SK-N-SH (cell line): ENCODE measurements around the gene THSD4. TPM values are rescaled to one million over a fixed set of nuclear protein-coding genes. Genes with fewer than 3 reads are reported as not detected.

Source experiments
- CTCF ChIA-PET: fragments of 300-600, 350-600 bp; formaldehyde crosslinking; extraction: SDS; loops from one replicate; lab custom pipeline; 2021; lab: Yijun Ruan, JAX
- POLR2A ChIA-PET: fragments of 350-600 bp; sonication (Branson Sonifier 250); formaldehyde crosslinking; extraction: SDS; loops from one replicate; lab custom pipeline; 2020; ENCODE audit warnings: antibody characterized with exemption, inconsistent platforms; lab: Yijun Ruan, JAX
- DNase-seq: peaks from one replicate; pipeline ENCODE4 v3.0.0; 2012
- H2AFZ ChIP-seq: fragments of 200-600 bp; sonication (generic); 2 replicates; pipeline ENCODE4 v1.8.1; 2016; ENCODE audit warnings: antibody characterized with exemption, mild to moderate bottlenecking, low read depth
- H3F3A ChIP-seq: fragments of 200-600 bp; sonication (generic); replicated peaks from 2 replicates; pipeline ENCODE3; 2016; ENCODE audit warnings: antibody characterized with exemption, mild to moderate bottlenecking; ENCODE audit not compliant: insufficient read depth
- H3K27ac ChIP-seq, 2 experiments: fragments of 200-500 bp in 1 of 2; fragments of 200-600 bp in 1 of 2; sonication (Bioruptor generic) in 1 of 2; sonication (generic), shearing (Covaris generic) in 1 of 2; 2 replicates each; pipeline versions ENCODE4 v1.5.1 to v1.6.1; 2014 to 2016; ENCODE audit warnings: low read depth in 2 of 2, inconsistent platforms in 1 of 2, low read length in 1 of 2, mild to moderate bottlenecking in 1 of 2, mixed read lengths in 1 of 2
- H3K27me3 ChIP-seq: fragments of 200-600 bp; sonication (generic), shearing (Covaris generic); 2 replicates; pipeline ENCODE4 v1.6.1; 2016; ENCODE audit warnings: mixed run types; ENCODE audit not compliant: insufficient read depth
- H3K36me3 ChIP-seq, 2 experiments: fragments of 200-500 bp in 1 of 2; fragments of 200-600 bp in 1 of 2; sonication (Bioruptor generic) in 1 of 2; sonication (generic) in 1 of 2; replicated peaks in 1 of 2; 2 replicates each; pipeline versions ENCODE3 to v1.5.1; 2014 to 2016; ENCODE audit warnings: low read length in 1 of 2, mild to moderate bottlenecking in 1 of 2; ENCODE audit not compliant: insufficient read depth in 2 of 2, control insufficient read depth in 1 of 2
- H3K4me1 ChIP-seq, 2 experiments: fragments of 200-500 bp in 1 of 2; fragments of 200-600 bp in 1 of 2; sonication (Bioruptor generic) in 1 of 2; sonication (generic), shearing (Covaris generic) in 1 of 2; 2 replicates each; pipeline versions ENCODE4 v1.5.1 to v1.6.1; 2014 to 2016; ENCODE audit warnings: low read depth in 1 of 2, low read length in 1 of 2, mixed run types in 1 of 2; ENCODE audit not compliant: insufficient read depth in 2 of 2, control insufficient read depth in 1 of 2
- H3K4me2 ChIP-seq: fragments of 200-600 bp; sonication (generic), shearing (Covaris generic); 2 replicates; pipeline ENCODE4 v1.6.1; 2017; ENCODE audit warnings: mixed run types
- H3K4me3 ChIP-seq, 2 experiments: fragments of 200-500 bp in 1 of 2; fragments of 200-600 bp in 1 of 2; sonication (Bioruptor generic) in 1 of 2; sonication (generic), shearing (Covaris generic) in 1 of 2; 2 replicates each; pipeline versions ENCODE4 v1.5.1 to v1.8.1; 2014 to 2016; ENCODE audit warnings: low read depth in 2 of 2, inconsistent platforms in 1 of 2, low read length in 1 of 2, mild to moderate bottlenecking in 1 of 2, mixed read lengths in 1 of 2, moderate library complexity in 1 of 2
- H3K79me2 ChIP-seq: fragments of 200-600 bp; sonication (generic); 2 replicates; pipeline ENCODE4 v1.8.1; 2017; ENCODE audit warnings: mild to moderate bottlenecking; ENCODE audit not compliant: insufficient read depth
- H3K9ac ChIP-seq: fragments of 200-600 bp; sonication (generic); 2 replicates; pipeline ENCODE4 v1.6.1; 2017; ENCODE audit warnings: mixed run types
- H3K9me2 ChIP-seq: fragments of 200-600 bp; sonication (generic); 2 replicates; pipeline ENCODE4 v1.6.1; 2017; ENCODE audit warnings: mixed run types
- H3K9me3 ChIP-seq: fragments of 200-600 bp; sonication (generic); 2 replicates; pipeline ENCODE4 v1.6.1; 2017; ENCODE audit warnings: mixed run types, mild to moderate bottlenecking, moderate library complexity
- H4K20me1 ChIP-seq: fragments of 200-600 bp; sonication (generic); 2 replicates; pipeline ENCODE4 v1.6.1; 2017; ENCODE audit warnings: mild to moderate bottlenecking, mixed run types; ENCODE audit not compliant: insufficient read depth
- CHD2 ChIP-seq: fragments of 150-350 bp; IDR thresholded peaks from 2 replicates; pipeline ENCODE4 v1.6.1; 2018; ENCODE audit warnings: low read length; ENCODE audit not compliant: partially characterized antibody
- FOXM1 ChIP-seq: IDR thresholded peaks from 2 replicates; pipeline ENCODE4 v1.4.0; 2012; ENCODE audit warnings: low read depth, mild to moderate bottlenecking
- GATA2 ChIP-seq: sonication (generic); formaldehyde crosslinking; IDR thresholded peaks from 2 replicates; pipeline ENCODE4 v1.5.0; 2020; ENCODE audit warnings: mild to moderate bottlenecking, missing genetic modification reagents
- MEF2A ChIP-seq: IDR thresholded peaks from 2 replicates; pipeline ENCODE4 v1.4.0; 2012; ENCODE audit warnings: low read depth, borderline replicate concordance
- MXI1 ChIP-seq: IDR thresholded peaks from 2 replicates; pipeline ENCODE4 v1.6.1; 2012; ENCODE audit warnings: mild to moderate bottlenecking, low read depth, low read length, improper control_type of control experiment
- NFIC ChIP-seq: IDR thresholded peaks from 2 replicates; pipeline ENCODE4 v1.4.0; 2012; ENCODE audit warnings: borderline replicate concordance
- POLR2AphosphoS5 ChIP-seq: IDR thresholded peaks from 2 replicates; pipeline ENCODE4 v1.6.1; 2012; ENCODE audit warnings: low read depth, low read length
- RCOR1 ChIP-seq: fragments of 150-350 bp; IDR thresholded peaks from 2 replicates; pipeline ENCODE4 v1.6.1; 2017; ENCODE audit warnings: antibody characterized with exemption, low read length
- REST ChIP-seq: IDR thresholded peaks from 2 replicates; pipeline ENCODE4 v1.6.1; 2012; ENCODE audit warnings: mild to moderate bottlenecking, low read depth, low read length, moderate library complexity
- RXRA ChIP-seq: IDR thresholded peaks from 2 replicates; pipeline ENCODE4 v1.4.0; 2012; ENCODE audit warnings: low read depth, mild to moderate bottlenecking, borderline replicate concordance
- SIN3A ChIP-seq: IDR thresholded peaks from 2 replicates; pipeline ENCODE4 v1.6.1; 2012; ENCODE audit warnings: low read depth, mild to moderate bottlenecking, low read length, moderate library complexity, borderline replicate concordance
- SMC3 ChIP-seq: IDR thresholded peaks from 2 replicates; pipeline ENCODE4 v1.6.1; 2012; ENCODE audit warnings: low read depth, low read length, improper control_type of control experiment
- USF1 ChIP-seq: IDR thresholded peaks from 2 replicates; pipeline ENCODE4 v1.4.0; 2012; ENCODE audit warnings: low read depth, borderline replicate concordance
- WGBS: methylation state at CpG from one replicate; pipeline ENCODE4 v1.1.6; 2017; ENCODE audit warnings: low lambda C conversion rate; 5-methylcytosine and 5-hydroxymethylcytosine counted together
- polyA plus RNA-seq, 3 experiments: library from polyadenylated mRNA; depleted of rRNA; stranded (reverse); fragments of >200 nt; gene quantifications; 2 replicates each; pipeline ENCODE4 v1.2.3, GENCODE V29; 2012
- TF ChIP-seq, protein P1 (sequence below): fragments of 200-600 bp; sonication (generic); IDR thresholded peaks from 2 replicates; pipeline ENCODE4 v1.6.1; 2017; ENCODE audit warnings: antibody characterized with exemption, mild to moderate bottlenecking, moderate library complexity

THSD4 gene
- polyA plus RNA-seq, 1 of the 3 experiments (the other 2 are of a cell fraction) = 79.1 TPM

GRCh38 chr15:71654720-71655174 lies 539.5 kb downstream of the THSD4 start (continued):
- TF ChIP-seq REST (peak; percentile 32; the same call in 1 of the 2 replicates), RXRA (0 out of 2 replicates have a peak, but pooled peaks have one; percentile 26), RCOR1 (peak; percentile 33; the same call in 1 of the 2 replicates), MXI1 (peak; percentile 38; the same call in 1 of the 2 replicates), MEF2A (peak; percentile 4; the same call in 1 of the 2 replicates), SMC3 (no peak), GATA2 (CRISPR knock-in tag) (peak; percentile 45; the same call in 1 of the 2 replicates), SIN3A (no peak), USF1 (no peak), NFIC (peak; percentile 53; the same call in 1 of the 2 replicates), CHD2 (peak; percentile 36), POLR2AphosphoS5 (peak; percentile 58; the same call in 1 of the 2 replicates)
- TF ChIP-seq, protein P1, sequence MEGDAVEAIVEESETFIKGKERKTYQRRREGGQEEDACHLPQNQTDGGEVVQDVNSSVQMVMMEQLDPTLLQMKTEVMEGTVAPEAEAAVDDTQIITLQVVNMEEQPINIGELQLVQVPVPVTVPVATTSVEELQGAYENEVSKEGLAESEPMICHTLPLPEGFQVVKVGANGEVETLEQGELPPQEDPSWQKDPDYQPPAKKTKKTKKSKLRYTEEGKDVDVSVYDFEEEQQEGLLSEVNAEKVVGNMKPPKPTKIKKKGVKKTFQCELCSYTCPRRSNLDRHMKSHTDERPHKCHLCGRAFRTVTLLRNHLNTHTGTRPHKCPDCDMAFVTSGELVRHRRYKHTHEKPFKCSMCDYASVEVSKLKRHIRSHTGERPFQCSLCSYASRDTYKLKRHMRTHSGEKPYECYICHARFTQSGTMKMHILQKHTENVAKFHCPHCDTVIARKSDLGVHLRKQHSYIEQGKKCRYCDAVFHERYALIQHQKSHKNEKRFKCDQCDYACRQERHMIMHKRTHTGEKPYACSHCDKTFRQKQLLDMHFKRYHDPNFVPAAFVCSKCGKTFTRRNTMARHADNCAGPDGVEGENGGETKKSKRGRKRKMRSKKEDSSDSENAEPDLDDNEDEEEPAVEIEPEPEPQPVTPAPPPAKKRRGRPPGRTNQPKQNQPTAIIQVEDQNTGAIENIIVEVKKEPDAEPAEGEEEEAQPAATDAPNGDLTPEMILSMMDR = no peak

GRCh38 chr15:71656425-71656824 lies 541.2 kb downstream of the THSD4 start:
- no peaks in the 10 kb centered on the region for H3K36me3 ChIP-seq
- H3F3A ChIP-seq = peaks cover 7% of the 10 kb centered on the region
- no peak for TF ChIP-seq FOXM1
- no peak for TF ChIP-seq NFIC
- WGBS = 80% methylated on average over 4 of the region's 4 CpGs
- H2AFZ ChIP-seq = no peak overlapping the region
- H4K20me1 ChIP-seq = no peaks in the 10 kb centered on the region
- no peaks in the 10 kb centered on the region for H3K9me3 ChIP-seq
- H3K27me3 ChIP-seq = no peaks in the 10 kb centered on the region
- DNase-seq = no peak
- no peaks in the 10 kb centered on the region for H3K79me2 ChIP-seq
- ChIA-PET CTCF (interaction anchor here (0.9 to 1.3 kb wide), 3 partner anchors 21 to 88 kb away, joined by 3 to 4 read pairs (median 4); no protein-coding TSS in a partner anchor), POLR2A (no interaction called here)
- no peak overlapping the region for H3K4me3 ChIP-seq
- H3K4me1 ChIP-seq = peaks cover 18 to 22% of the 10 kb centered on the region in 2 experiments
- no peaks in the 10 kb centered on the region for H3K9me2 ChIP-seq
- H3K4me2 ChIP-seq = no peak overlapping the region
- no peak overlapping the region for H3K9ac ChIP-seq
- no peak overlapping the region for H3K27ac ChIP-seq
